Measurements from ENCODE around the gene LDLR. TPM values are rescaled to one million over a fixed set of nuclear protein-coding genes. Genes with fewer than 3 reads are reported as not detected.
"Not testable (repeated sequence)": the region's sequence is repeated elsewhere in the genome, so short reads cannot be mapped to it uniquely, and the experiment has no call there.

The LDLR gene
- total RNA-seq, 6 donors from 2014 or later = 204 to 493 (median 234) TPM

- Histone ChIP-seq H3K4me1 (peaks cover 7 to 26% (median 15%) of the 10 kb centered on the region in 4 donors), H3K36me3 (peaks cover 32 to 71% (median 68%) of the 10 kb centered on the region in 4 donors), H3K4me3 (no peak overlapping the region), H3K27ac (peak overlapping the region; percentile 52 to 72 (median 68)), H3K9me3 (no peaks in the 10 kb centered on the region), H3K27me3 (no peaks in the 10 kb centered on the region)
- TF ChIP-seq POLR2AphosphoS5 (IDR thresholded peaks at IDR 0.05) (no peak), EP300 (IDR thresholded peaks at IDR 0.05) (no peak), POLR2A (IDR thresholded peaks at IDR 0.05) (no peak), CTCF (IDR thresholded peaks at IDR 0.05) (no peak)
- 57 to 75% methylated on average over 7 of the region's 7 CpGs for WGBS, 2 donors
- ATAC-seq (ENCODE audit: low FRiP score in 2 of 2) (no peak), DNase-seq (no peak)
These were observed 42.2 kb downstream of the LDLR start for GRCh38 chr19:11131471-11131870.

- TF ChIP-seq EP300 (IDR thresholded peaks at IDR 0.05) = no peak
- no peak for ATAC-seq (ENCODE audit: low FRiP score in 2 of 2)
- peaks cover 41 to 57% (median 45%) of the 10 kb centered on the region in 4 donors for H3K4me1 ChIP-seq
- no peak for DNase-seq
- WGBS, 2 donors = 74 to 75% methylated on average over 14 of the region's 14 CpGs
- H3K27me3 ChIP-seq = no peaks in the 10 kb centered on the region
- H3K27ac ChIP-seq = peak overlapping the region in 3 of 4 donors; percentile 84 to 92 (median 86)
- peaks cover 11 to 20% (median 17%) of the 10 kb centered on the region in 4 donors for H3K36me3 ChIP-seq
- no peaks in the 10 kb centered on the region for H3K9me3 ChIP-seq
- no peak overlapping the region for H3K4me3 ChIP-seq
These were observed 47.3 kb downstream of the LDLR start for GRCh38 chr19:11136400-11137101.

DNA sequence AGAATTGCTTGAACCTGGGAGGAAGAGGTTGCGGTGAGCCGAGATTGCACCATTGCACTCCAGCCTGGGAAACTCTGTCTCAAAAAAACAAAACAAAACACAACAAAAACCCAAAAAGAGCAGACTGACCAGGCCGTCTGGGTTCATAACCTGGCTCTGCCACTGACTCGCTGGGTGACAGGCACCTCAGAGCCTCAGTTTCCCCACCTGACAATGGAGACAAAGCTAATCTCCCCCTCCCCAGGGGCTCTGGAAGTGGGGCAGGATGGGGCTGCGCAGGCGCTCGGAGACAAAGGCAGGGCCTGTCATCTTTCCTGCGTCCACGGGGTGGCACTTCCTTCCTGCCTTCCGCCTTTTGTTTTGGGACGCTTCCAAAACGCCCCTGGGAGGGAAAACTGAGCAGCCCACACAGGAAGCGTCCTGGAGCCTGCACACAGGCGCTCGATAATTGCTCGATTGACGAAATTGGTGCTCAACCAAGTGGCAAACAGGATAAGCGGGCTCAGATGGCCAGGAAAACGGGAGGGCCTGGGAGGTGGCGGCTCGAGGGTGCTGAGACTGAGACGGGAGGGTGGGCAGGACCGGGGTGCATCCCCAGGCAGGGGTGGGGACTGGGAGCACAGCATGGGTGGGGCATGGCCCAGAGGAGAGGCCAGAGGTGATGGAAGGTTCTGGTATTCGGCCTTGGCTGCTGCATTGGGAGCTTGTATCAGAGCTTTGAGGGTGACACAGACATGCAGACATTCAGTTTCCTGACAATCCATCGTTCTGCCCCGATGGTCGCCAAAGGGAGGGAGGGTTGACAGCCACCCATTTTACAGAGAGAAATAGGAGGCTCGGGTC is 48.5 kb downstream of the LDLR start:
- peak; percentile 72 to 78 for ATAC-seq (ENCODE audit: low FRiP score in 2 of 2)
- Histone ChIP-seq H3K36me3 (peaks cover 5 to 10% (median 7%) of the 10 kb centered on the region in 4 donors), H3K27me3 (no peaks in the 10 kb centered on the region), H3K4me3 (peak overlapping the region in 3 of 4 donors; percentile 23 to 43 (median 41)), H3K9me3 (no peaks in the 10 kb centered on the region), H3K4me1 (peaks cover 51 to 63% (median 54%) of the 10 kb centered on the region in 4 donors), H3K27ac (peak overlapping the region; percentile 82 to 92 (median 85))
- TF ChIP-seq CTCF (IDR thresholded peaks at IDR 0.05) = peak; percentile 72 to 90 (median 86)
- TF ChIP-seq POLR2A (IDR thresholded peaks at IDR 0.05) = no peak
- TF ChIP-seq EP300 (IDR thresholded peaks at IDR 0.05) = peak in 1 of 4 donors; percentile 49
- peak; percentile 62 to 74 for TF ChIP-seq POLR2AphosphoS5 (IDR thresholded peaks at IDR 0.05)
- 3 to 5% methylated on average over 18 to 28 of the region's 28 CpGs for WGBS, 2 donors
- DNase-seq = peak in 1 of 2 donors; percentile 79

DNA sequence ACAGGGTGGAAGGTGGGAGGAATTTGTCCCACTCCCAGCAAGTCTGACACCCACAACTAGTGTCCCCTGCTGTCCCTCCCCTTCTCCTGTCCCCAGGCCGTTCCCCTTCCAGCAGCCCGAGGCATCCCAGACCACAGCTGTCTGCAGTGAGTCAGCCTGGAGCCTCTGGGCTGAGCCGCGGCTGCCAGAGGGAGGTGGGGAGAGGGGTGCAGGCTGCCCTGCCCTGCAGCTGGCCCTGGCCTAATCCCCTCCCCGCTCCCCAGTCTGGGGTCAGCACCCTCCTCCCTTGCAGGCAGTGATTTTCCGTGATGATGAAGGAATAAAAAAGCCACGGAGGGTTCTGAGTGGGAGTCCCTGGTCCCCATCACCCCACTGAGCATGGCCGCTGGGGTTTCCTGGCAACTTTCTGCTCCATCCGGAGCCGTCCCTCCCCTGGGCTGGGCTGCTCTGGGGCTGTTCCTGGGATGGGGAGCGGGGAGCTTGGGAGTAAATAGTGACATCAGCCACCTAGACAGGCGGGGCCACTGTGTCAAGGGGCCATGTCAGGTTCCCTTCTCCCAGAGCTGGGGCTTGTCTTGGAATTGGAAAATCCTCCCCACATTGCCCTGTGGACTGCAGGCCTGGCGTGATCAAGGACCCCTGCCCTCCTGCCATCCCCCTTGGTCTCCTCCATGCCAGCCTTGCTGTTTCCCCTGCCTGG is 49.5 kb downstream of the LDLR start:
- TF ChIP-seq POLR2AphosphoS5 (IDR thresholded peaks at IDR 0.05) (peak; percentile 47 to 63), POLR2A (IDR thresholded peaks at IDR 0.05) (peak in 1 of 4 donors; percentile 25), CTCF (IDR thresholded peaks at IDR 0.05) (peak in 1 of 6 experiments; percentile 3), EP300 (IDR thresholded peaks at IDR 0.05) (peak in 1 of 4 donors; percentile 1)
- peak; percentile 82 to 86 for DNase-seq
- 17 to 100% methylated on average over 1 to 13 of the region's 13 CpGs for WGBS, 2 donors

GRCh38 chr19:11140023-11140538 is 50.8 kb downstream of the LDLR start:
- peak in 1 of 2 donors; percentile 50 for DNase-seq
- H3K4me3 ChIP-seq; H3K27me3 ChIP-seq; H3K36me3 ChIP-seq; H3K9me3 ChIP-seq; ATAC-seq (ENCODE audit: low FRiP score in 2 of 2): not testable (repeated sequence)
- Histone ChIP-seq H3K4me1 (peaks cover 68 to 83% (median 77%) of the 10 kb centered on the region in 4 donors), H3K27ac (peak overlapping the region; percentile 82 to 92 (median 85))
- 78 to 80% methylated on average over 9 to 10 of the region's 10 CpGs for WGBS, 2 donors

More for the DNA sequence above, 49.5 kb downstream of the LDLR start:
- Histone ChIP-seq H3K27ac (peak overlapping the region; percentile 82 to 92 (median 85)), H3K4me1 (peaks cover 60 to 73% (median 64%) of the 10 kb centered on the region in 4 donors), H3K36me3 (peaks cover 0 to under 1% (median 0%) of the 10 kb centered on the region in 4 donors), H3K4me3 (peak overlapping the region in 2 of 4 donors; percentile 41 to 43), H3K27me3 (no peaks in the 10 kb centered on the region), H3K9me3 (no peaks in the 10 kb centered on the region)
- ATAC-seq (ENCODE audit: low FRiP score in 2 of 2) = peak; percentile 58 to 87

Data from upper lobe of left lung (tissue), 6 donors.